KMS-11 (cell line): ENCODE measurements around the gene HELZ.
"Not testable (repeated sequence)": the region's sequence is repeated elsewhere in the genome, so short reads cannot be mapped to it uniquely, and the experiment has no call there.

Source experiments
- H2AFZ ChIP-seq: fragments of 200-600 bp; sonication (generic); 2 replicates; pipeline ENCODE4 v1.6.1; 2016; ENCODE audit warnings: antibody characterized with exemption, mixed run types, low read depth
- H3K27ac ChIP-seq: fragments of 200-600 bp; sonication (generic); 2 replicates; pipeline ENCODE4 v1.6.1; 2016; ENCODE audit warnings: mild to moderate bottlenecking, mixed run types
- H3K27me3 ChIP-seq: fragments of 200-600 bp; sonication (generic); 2 replicates; pipeline ENCODE4 v1.6.1; 2017; ENCODE audit warnings: mild to moderate bottlenecking, low read depth, mixed run types, moderate library complexity; ENCODE audit not compliant: insufficient read depth
- H3K36me3 ChIP-seq: fragments of 200-600 bp; sonication (generic); 2 replicates; pipeline ENCODE4 v1.6.1; 2017; ENCODE audit warnings: mild to moderate bottlenecking, mixed run types; ENCODE audit not compliant: insufficient read depth
- H3K4me1 ChIP-seq: fragments of 200-600 bp; sonication (generic); 2 replicates; pipeline ENCODE4 v1.6.1; 2016; ENCODE audit warnings: mild to moderate bottlenecking, low read depth, mixed run types; ENCODE audit not compliant: poor library complexity, severe bottlenecking
- H3K4me2 ChIP-seq: fragments of 200-600 bp; sonication (generic); 2 replicates; pipeline ENCODE4 v1.7.0; 2016; ENCODE audit warnings: mild to moderate bottlenecking, mixed run types
- H3K4me3 ChIP-seq: fragments of 200-600 bp; sonication (generic); IDR thresholded peaks from 2 replicates; pipeline ENCODE4 v1.6.1; 2017; ENCODE audit warnings: low read depth, low read length, mixed read lengths; ENCODE audit not compliant: insufficient read depth
- H3K79me2 ChIP-seq: fragments of 200-600 bp; sonication (generic); 2 replicates; pipeline ENCODE4 v1.6.1; 2016; ENCODE audit warnings: low read depth, mixed run types; ENCODE audit not compliant: insufficient read depth
- H3K9ac ChIP-seq: fragments of 200-600 bp; sonication (generic); 2 replicates; pipeline ENCODE4 v1.6.1; 2016; ENCODE audit warnings: mild to moderate bottlenecking, mixed run types
- H4K20me1 ChIP-seq: fragments of 200-600 bp; sonication (generic); 2 replicates; pipeline ENCODE4 v1.6.1; 2016; ENCODE audit warnings: mild to moderate bottlenecking, mixed run types; ENCODE audit not compliant: insufficient read depth
- CTCF ChIP-seq: fragments of 200-600 bp; sonication (generic); conservative IDR thresholded peaks from 2 replicates; pipeline ENCODE4 v1.6.1; 2017; ENCODE audit warnings: low read depth, mild to moderate bottlenecking, antibody characterized with exemption, low read length, moderate library complexity, mixed read lengths

HELZ gene

GRCh38 chr17:67148352-67148751 lies 96.6 kb downstream of the HELZ start:
- Histone ChIP-seq H3K27me3 (no peaks in the 10 kb centered on the region), H3K9ac (no peak overlapping the region), H3K36me3 (0 out of 2 replicates have a peak, but pooled peaks cover 5% of the 10 kb centered on the region), H3K4me2 (no peak overlapping the region), H3K27ac (no peak overlapping the region), H4K20me1 (no peaks in the 10 kb centered on the region), H3K4me3 (no peak overlapping the region), H2AFZ (no peak overlapping the region), H3K79me2 (no peaks in the 10 kb centered on the region), H3K4me1 (no peaks in the 10 kb centered on the region)
- no peak for TF ChIP-seq CTCF

GRCh38 chr17:67145183-67145805 lies 99.7 kb downstream of the HELZ start:
- Histone ChIP-seq H3K4me3 (no peak overlapping the region), H4K20me1 (no peaks in the 10 kb centered on the region), H3K27ac (no peak overlapping the region), H3K4me1 (no peaks in the 10 kb centered on the region), H3K36me3 (0 out of 2 replicates have a peak, but pooled peaks cover 5% of the 10 kb centered on the region), H3K79me2 (no peaks in the 10 kb centered on the region), H2AFZ (no peak overlapping the region), H3K4me2 (no peak overlapping the region), H3K9ac (no peak overlapping the region), H3K27me3 (no peaks in the 10 kb centered on the region)
- TF ChIP-seq CTCF = no peak

- Histone ChIP-seq H3K27me3 (no peaks in the 10 kb centered on the region), H3K4me1 (no peaks in the 10 kb centered on the region), H3K9ac (no peak overlapping the region), H3K79me2 (no peaks in the 10 kb centered on the region), H3K36me3 (0 out of 2 replicates have a peak, but pooled peaks cover 5% of the 10 kb centered on the region), H3K4me2 (no peak overlapping the region), H3K4me3 (no peak overlapping the region), H3K27ac (no peak overlapping the region), H4K20me1 (no peaks in the 10 kb centered on the region), H2AFZ (no peak overlapping the region)
- no peak for TF ChIP-seq CTCF
Observed at GRCh38 chr17:67143318-67143717, 101.7 kb downstream of the HELZ start.

GRCh38 chr17:67142030-67142429 lies 103.0 kb downstream of the HELZ start:
- H3K36me3 ChIP-seq, H3K79me2 ChIP-seq, H2AFZ ChIP-seq, H4K20me1 ChIP-seq, H3K4me1 ChIP-seq, H3K4me3 ChIP-seq, H3K27ac ChIP-seq, H3K9ac ChIP-seq, H3K4me2 ChIP-seq, H3K27me3 ChIP-seq: not testable (repeated sequence)
